ENCODE measurements around the gene ZNF804B.

Gene ZNF804B

GRCh38 chr7:88758381-88759229 lies 895 bp upstream of the ZNF804B start:
- Histone ChIP-seq H3K9ac (ENCODE audit: low read depth, low read length, poor library complexity, severe bottlenecking) (no peak overlapping the region), H2AFZ (ENCODE audit: low read length) (no peak overlapping the region), H3K36me3 (ENCODE audit: insufficient read depth, low read length) (no peaks in the 10 kb centered on the region), H3K9me3 (ENCODE audit: insufficient read depth, low read depth, low read length) (no peaks in the 10 kb centered on the region), H3K79me2 (ENCODE audit: insufficient read depth, low read length) (no peaks in the 10 kb centered on the region), H4K20me1 (ENCODE audit: insufficient read depth, low read length, poor library complexity, severe bottlenecking) (no peaks in the 10 kb centered on the region), H3F3A (ENCODE audit: low read depth) (no peaks in the 10 kb centered on the region), H3K4me3 (ENCODE audit: low read length, poor library complexity, severe bottlenecking) (no peak overlapping the region), H3K9me2 (replicated peaks; ENCODE audit: low read depth, low read length) (no peaks in the 10 kb centered on the region), H3K27me3 (ENCODE audit: insufficient read depth, low read length, poor library complexity, severe bottlenecking) (no peaks in the 10 kb centered on the region), H3K4me2 (ENCODE audit: low read depth, low read length, poor library complexity, severe bottlenecking) (no peak overlapping the region), H3K4me1 (ENCODE audit: insufficient read depth, low read length, poor library complexity, severe bottlenecking) (no peaks in the 10 kb centered on the region)
- TF ChIP-seq CTCF (conservative IDR thresholded peaks at IDR 0.05; ENCODE audit: low read length) (no peak), EZH2phosphoT487 (IDR thresholded peaks at IDR 0.05; ENCODE audit: borderline replicate concordance) (no peak)

- Histone ChIP-seq H2AFZ (ENCODE audit: low read length) (no peak overlapping the region), H3K4me2 (ENCODE audit: low read depth, low read length, poor library complexity, severe bottlenecking) (no peak overlapping the region), H3K4me1 (ENCODE audit: insufficient read depth, low read length, poor library complexity, severe bottlenecking) (no peaks in the 10 kb centered on the region), H3K4me3 (ENCODE audit: low read length, poor library complexity, severe bottlenecking) (no peak overlapping the region), H4K20me1 (ENCODE audit: insufficient read depth, low read length, poor library complexity, severe bottlenecking) (no peaks in the 10 kb centered on the region), H3F3A (ENCODE audit: low read depth) (no peaks in the 10 kb centered on the region), H3K9me2 (replicated peaks; ENCODE audit: low read depth, low read length) (no peaks in the 10 kb centered on the region), H3K9ac (ENCODE audit: low read depth, low read length, poor library complexity, severe bottlenecking) (no peak overlapping the region), H3K27me3 (ENCODE audit: insufficient read depth, low read length, poor library complexity, severe bottlenecking) (no peaks in the 10 kb centered on the region), H3K9me3 (ENCODE audit: insufficient read depth, low read depth, low read length) (no peaks in the 10 kb centered on the region), H3K79me2 (ENCODE audit: insufficient read depth, low read length) (no peaks in the 10 kb centered on the region), H3K36me3 (ENCODE audit: insufficient read depth, low read length) (no peaks in the 10 kb centered on the region)
- TF ChIP-seq CTCF (conservative IDR thresholded peaks at IDR 0.05; ENCODE audit: low read length): no peak
- no peak for TF ChIP-seq EZH2phosphoT487 (IDR thresholded peaks at IDR 0.05; ENCODE audit: borderline replicate concordance)
These were observed 626 bp downstream of the ZNF804B start for GRCh38 chr7:88760136-88760515.

- Histone ChIP-seq H4K20me1 (ENCODE audit: insufficient read depth, low read length, poor library complexity, severe bottlenecking) (no peaks in the 10 kb centered on the region), H3K4me2 (ENCODE audit: low read depth, low read length, poor library complexity, severe bottlenecking) (no peak overlapping the region), H3K9me2 (replicated peaks; ENCODE audit: low read depth, low read length) (no peaks in the 10 kb centered on the region), H2AFZ (ENCODE audit: low read length) (no peak overlapping the region), H3K4me3 (ENCODE audit: low read length, poor library complexity, severe bottlenecking) (no peak overlapping the region), H3K9ac (ENCODE audit: low read depth, low read length, poor library complexity, severe bottlenecking) (no peak overlapping the region), H3K36me3 (ENCODE audit: insufficient read depth, low read length) (no peaks in the 10 kb centered on the region), H3K27me3 (ENCODE audit: insufficient read depth, low read length, poor library complexity, severe bottlenecking) (no peaks in the 10 kb centered on the region), H3K4me1 (ENCODE audit: insufficient read depth, low read length, poor library complexity, severe bottlenecking) (no peaks in the 10 kb centered on the region), H3K79me2 (ENCODE audit: insufficient read depth, low read length) (no peaks in the 10 kb centered on the region), H3F3A (ENCODE audit: low read depth) (no peaks in the 10 kb centered on the region), H3K9me3 (ENCODE audit: insufficient read depth, low read depth, low read length) (no peaks in the 10 kb centered on the region)
- TF ChIP-seq EZH2phosphoT487 (IDR thresholded peaks at IDR 0.05; ENCODE audit: borderline replicate concordance): no peak
These were observed 2.3 kb downstream of the ZNF804B start for GRCh38 chr7:88761779-88762178.

- H3K4me2 ChIP-seq (ENCODE audit: low read depth, low read length, poor library complexity, severe bottlenecking): no peak overlapping the region
These were observed 11.9 kb downstream of the ZNF804B start for GRCh38 chr7:88771417-88771816.

More at GRCh38 chr7:88771417-88771816, 11.9 kb downstream of the ZNF804B start:
- Histone ChIP-seq H3K27me3 (ENCODE audit: insufficient read depth, low read length, poor library complexity, severe bottlenecking) (no peaks in the 10 kb centered on the region), H3K9me2 (replicated peaks; ENCODE audit: low read depth, low read length) (no peaks in the 10 kb centered on the region), H3K4me1 (ENCODE audit: insufficient read depth, low read length, poor library complexity, severe bottlenecking) (no peaks in the 10 kb centered on the region), H3K36me3 (ENCODE audit: insufficient read depth, low read length) (no peaks in the 10 kb centered on the region), H2AFZ (ENCODE audit: low read length) (no peak overlapping the region), H3K9ac (ENCODE audit: low read depth, low read length, poor library complexity, severe bottlenecking) (no peak overlapping the region), H4K20me1 (ENCODE audit: insufficient read depth, low read length, poor library complexity, severe bottlenecking) (no peaks in the 10 kb centered on the region), H3K4me3 (ENCODE audit: low read length, poor library complexity, severe bottlenecking) (no peak overlapping the region), H3K79me2 (ENCODE audit: insufficient read depth, low read length) (no peaks in the 10 kb centered on the region), H3K9me3 (ENCODE audit: insufficient read depth, low read depth, low read length) (no peaks in the 10 kb centered on the region), H3F3A (ENCODE audit: low read depth) (no peaks in the 10 kb centered on the region)
- TF ChIP-seq CTCF (conservative IDR thresholded peaks at IDR 0.05; ENCODE audit: low read length) (no peak), EZH2phosphoT487 (IDR thresholded peaks at IDR 0.05; ENCODE audit: borderline replicate concordance) (no peak)

All from Loucy (cell line).